Measurements from ENCODE around the gene RGP1. TPM values are rescaled to one million over a fixed set of nuclear protein-coding genes. Genes with fewer than 3 reads are reported as not detected.

The RGP1 gene
- total RNA-seq, 1 donor from 2014 or later = 33.9 TPM

DNA sequence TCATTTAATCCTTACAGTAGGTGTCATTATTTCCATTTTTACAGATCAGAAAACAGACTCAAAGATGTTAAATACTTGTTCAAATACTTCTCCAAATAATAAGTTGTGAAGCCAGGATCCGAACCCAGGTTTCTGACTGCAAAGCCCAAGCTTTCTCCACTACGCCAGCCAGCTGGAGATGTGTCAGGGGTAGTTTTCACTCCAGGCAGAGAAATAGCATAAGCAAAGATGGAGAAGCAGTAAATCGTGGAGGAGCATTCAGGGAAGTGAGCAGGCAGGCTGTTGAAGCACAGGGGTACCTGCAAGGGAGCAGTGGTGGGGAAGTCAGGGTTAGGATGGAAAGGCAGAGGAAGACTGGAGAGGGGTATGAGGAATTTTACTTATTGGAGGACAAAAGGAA, 20.0 kb upstream of the RGP1 start:
- Mint-ChIP-seq H3K27me3 (ENCODE audit: low read depth) (no peaks in the 10 kb centered on the region), H3K9me3 (no peaks in the 10 kb centered on the region), H3K36me3 (peaks cover 14% of the 10 kb centered on the region), H3K4me3 (no peak overlapping the region), H3K4me1 (peaks cover 9% of the 10 kb centered on the region), H3K27ac (no peak overlapping the region)
- TF ChIP-seq, protein P1, sequence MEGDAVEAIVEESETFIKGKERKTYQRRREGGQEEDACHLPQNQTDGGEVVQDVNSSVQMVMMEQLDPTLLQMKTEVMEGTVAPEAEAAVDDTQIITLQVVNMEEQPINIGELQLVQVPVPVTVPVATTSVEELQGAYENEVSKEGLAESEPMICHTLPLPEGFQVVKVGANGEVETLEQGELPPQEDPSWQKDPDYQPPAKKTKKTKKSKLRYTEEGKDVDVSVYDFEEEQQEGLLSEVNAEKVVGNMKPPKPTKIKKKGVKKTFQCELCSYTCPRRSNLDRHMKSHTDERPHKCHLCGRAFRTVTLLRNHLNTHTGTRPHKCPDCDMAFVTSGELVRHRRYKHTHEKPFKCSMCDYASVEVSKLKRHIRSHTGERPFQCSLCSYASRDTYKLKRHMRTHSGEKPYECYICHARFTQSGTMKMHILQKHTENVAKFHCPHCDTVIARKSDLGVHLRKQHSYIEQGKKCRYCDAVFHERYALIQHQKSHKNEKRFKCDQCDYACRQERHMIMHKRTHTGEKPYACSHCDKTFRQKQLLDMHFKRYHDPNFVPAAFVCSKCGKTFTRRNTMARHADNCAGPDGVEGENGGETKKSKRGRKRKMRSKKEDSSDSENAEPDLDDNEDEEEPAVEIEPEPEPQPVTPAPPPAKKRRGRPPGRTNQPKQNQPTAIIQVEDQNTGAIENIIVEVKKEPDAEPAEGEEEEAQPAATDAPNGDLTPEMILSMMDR (IDR thresholded peaks at IDR 0.05; ENCODE audit: unreplicated experiment) = no peak
- DNase-seq (ENCODE audit: low spot score in 2 of 2, unreplicated experiment in 2 of 2) = no peak

DNA sequence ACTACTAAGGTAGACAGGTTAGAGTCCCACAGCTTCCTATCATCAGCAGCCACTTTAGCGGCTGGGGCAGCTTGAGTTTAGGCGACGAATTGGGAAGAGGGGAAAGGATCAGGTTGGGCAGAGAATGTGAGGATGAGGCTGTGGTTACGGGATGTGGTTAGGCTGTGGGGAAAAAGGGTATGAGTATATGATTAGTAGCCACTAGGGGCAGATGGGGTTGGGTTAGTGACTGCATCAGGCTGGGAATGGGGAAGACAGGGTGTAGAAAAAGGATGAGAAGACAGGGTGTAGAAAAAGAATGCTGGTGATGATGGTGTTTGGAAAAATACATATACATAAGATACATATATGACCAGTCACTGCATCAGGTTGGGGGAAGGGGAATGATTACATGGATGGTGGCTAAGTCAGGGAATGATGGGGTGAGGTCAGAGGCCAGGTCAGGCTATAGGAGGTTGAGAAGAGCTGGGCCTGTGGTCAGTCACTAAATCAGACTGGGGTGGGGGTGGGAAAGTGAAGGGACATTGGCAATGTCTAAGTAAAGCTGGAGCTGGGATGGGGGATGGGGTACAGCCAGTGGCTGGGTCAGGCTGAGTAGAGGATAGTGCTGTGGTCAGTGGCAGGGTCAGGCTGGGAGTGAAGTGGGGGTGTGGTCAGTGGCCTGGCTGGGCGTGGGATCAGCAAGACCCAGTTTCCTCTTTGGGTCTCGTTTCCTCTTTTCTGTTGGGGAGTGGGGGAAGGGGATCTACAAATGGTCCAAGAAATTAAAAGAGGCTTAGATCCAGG, 19.2 kb upstream of the RGP1 start:
- H3K4me1 Mint-ChIP-seq = peaks cover 9% of the 10 kb centered on the region
- H3K36me3 Mint-ChIP-seq = peaks cover 7% of the 10 kb centered on the region
- no peak for DNase-seq (ENCODE audit: low spot score in 2 of 2, unreplicated experiment in 2 of 2)
- H3K27ac Mint-ChIP-seq = peak overlapping the region; percentile 95
- no peaks in the 10 kb centered on the region for H3K9me3 Mint-ChIP-seq
- H3K4me3 Mint-ChIP-seq = peak overlapping the region; percentile 84
- no peaks in the 10 kb centered on the region for H3K27me3 Mint-ChIP-seq (ENCODE audit: low read depth)
- TF ChIP-seq, protein P1 (IDR thresholded peaks at IDR 0.05; ENCODE audit: unreplicated experiment) = peak; percentile 45

DNA sequence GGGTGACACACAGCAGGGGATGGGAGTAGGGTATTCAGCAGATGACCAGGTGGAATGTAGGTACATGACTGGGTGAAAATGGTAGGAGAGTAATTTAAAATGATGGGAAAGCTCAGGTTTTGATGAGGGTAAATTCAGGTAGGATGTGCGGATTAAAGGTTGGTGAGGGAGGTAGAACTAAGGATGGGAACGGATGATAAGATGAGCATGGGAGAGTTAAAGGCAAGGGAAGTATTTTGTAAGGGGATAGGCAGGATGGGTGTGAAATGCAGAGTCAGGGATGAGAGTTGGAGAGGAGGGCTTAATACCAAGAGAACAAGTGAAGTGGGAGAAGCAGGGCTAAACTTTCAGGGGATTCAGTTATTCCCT, 18.6 kb upstream of the RGP1 start:
- H3K27ac Mint-ChIP-seq = peak overlapping the region; percentile 95
- peaks cover 9% of the 10 kb centered on the region for H3K4me1 Mint-ChIP-seq
- no peak for DNase-seq (ENCODE audit: low spot score in 2 of 2, unreplicated experiment in 2 of 2)
- H3K9me3 Mint-ChIP-seq = no peaks in the 10 kb centered on the region
- TF ChIP-seq, protein P1 (IDR thresholded peaks at IDR 0.05; ENCODE audit: unreplicated experiment) = no peak
- H3K36me3 Mint-ChIP-seq = peaks cover 7% of the 10 kb centered on the region
- H3K27me3 Mint-ChIP-seq (ENCODE audit: low read depth) = no peaks in the 10 kb centered on the region
- H3K4me3 Mint-ChIP-seq = peak overlapping the region; percentile 84

DNA sequence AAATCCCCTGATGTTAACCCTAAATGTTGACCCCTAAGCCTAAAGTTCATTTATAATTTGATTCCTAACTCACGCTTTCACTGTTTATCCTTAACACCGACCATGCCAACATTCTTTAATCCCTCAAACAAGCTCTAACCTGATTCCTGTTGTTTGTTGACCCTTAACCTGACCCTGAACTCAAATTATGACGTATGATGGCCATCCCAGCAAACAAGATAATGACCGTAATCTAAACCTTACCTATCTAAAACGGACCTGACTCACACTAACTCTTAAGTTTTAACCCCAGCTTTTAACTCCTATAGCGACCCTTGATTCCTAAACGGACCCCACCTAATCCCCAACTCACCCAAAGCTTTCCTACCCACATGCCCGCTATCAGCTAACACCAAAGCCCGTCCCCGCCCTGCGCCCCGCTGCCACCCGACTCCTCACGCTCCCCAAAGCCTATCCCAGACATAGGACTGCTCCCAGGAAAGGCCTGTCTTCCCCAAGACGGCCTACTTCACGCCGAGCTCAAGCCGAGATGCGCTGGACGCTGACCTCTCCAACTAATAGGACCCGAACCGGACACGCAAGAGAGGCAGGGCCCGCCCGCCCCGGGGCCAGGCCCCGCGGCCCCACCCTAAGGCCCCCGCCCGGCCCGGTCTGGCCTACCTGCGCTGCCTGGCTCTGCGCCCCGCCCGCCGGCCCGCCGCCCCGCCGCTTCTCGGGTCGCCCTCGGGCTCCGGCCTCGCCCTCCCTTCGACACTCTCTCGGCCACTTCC, 17.5 kb upstream of the RGP1 start:
- Mint-ChIP-seq H3K4me1 (peaks cover 9% of the 10 kb centered on the region), H3K9me3 (no peaks in the 10 kb centered on the region), H3K27ac (peak overlapping the region; percentile 99), H3K4me3 (peak overlapping the region; percentile 84), H3K27me3 (ENCODE audit: low read depth) (no peaks in the 10 kb centered on the region), H3K36me3 (peaks cover 3% of the 10 kb centered on the region)
- peak in 1 of 2 experiments; percentile 66 for DNase-seq (ENCODE audit: low spot score in 2 of 2, unreplicated experiment in 2 of 2)
- TF ChIP-seq, protein P1 (IDR thresholded peaks at IDR 0.05; ENCODE audit: unreplicated experiment) = no peak

DNA sequence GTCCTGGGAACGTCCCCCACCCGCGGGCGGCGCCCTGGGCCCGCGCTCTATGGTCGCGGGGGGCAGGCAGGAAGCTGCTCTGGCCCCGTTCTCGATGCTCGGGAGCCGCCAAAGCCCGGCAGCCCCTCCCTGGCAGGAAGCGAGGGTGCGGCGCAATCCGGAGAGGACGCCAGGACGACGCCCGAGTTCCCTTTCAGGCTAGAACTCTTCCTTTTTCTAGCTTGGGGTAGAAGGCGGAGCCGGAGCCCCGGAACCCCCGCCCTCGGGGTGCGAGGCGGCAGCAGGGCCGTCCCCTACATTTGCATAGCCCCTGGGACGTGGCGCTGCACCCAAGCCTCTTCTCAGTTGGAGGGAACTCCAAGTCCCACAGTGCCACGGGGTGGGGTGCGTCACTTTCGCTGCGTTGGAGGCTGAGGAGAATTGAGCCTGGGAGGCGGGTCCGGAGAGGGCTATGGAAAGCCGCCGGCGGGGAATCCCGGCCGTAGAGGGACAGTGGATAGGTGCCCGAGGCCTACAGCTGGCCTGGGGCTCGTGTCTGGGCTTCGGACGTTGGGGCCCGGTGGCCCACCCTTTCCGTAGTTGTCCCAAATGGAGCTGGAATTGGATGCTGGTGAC, 16.8 kb upstream of the RGP1 start, which contains the start of the genes CREB3 and TLN1:
Gene CREB3, plus strand, starts transcription at position 482 of the 615 bp plus-strand sequence. Its CDS starts 107 bp downstream, at position 589.
Gene TLN1, minus strand, starts transcription at position 11 of the 615 bp plus-strand sequence. CDS start 6,501 bp downstream, outside the sequence.
- TF ChIP-seq, protein P1 (IDR thresholded peaks at IDR 0.05; ENCODE audit: unreplicated experiment) = no peak
- peaks cover 9% of the 10 kb centered on the region for H3K4me1 Mint-ChIP-seq
- H3K27me3 Mint-ChIP-seq (ENCODE audit: low read depth) = no peaks in the 10 kb centered on the region
- H3K36me3 Mint-ChIP-seq = peaks cover 3% of the 10 kb centered on the region
- H3K9me3 Mint-ChIP-seq = no peaks in the 10 kb centered on the region
- H3K27ac Mint-ChIP-seq = peak within 1 kb of the TSS; percentile 99
- DNase-seq (ENCODE audit: low spot score in 2 of 2, unreplicated experiment in 2 of 2) = peak; percentile 89 to 97
- peak within 1 kb of the TSS; percentile 84 for H3K4me3 Mint-ChIP-seq

Data from mesothelial cell of epicardium (in vitro differentiated cells).